ENCODE results near the gene OR13C4. TPM values are rescaled to one million over a fixed set of nuclear protein-coding genes. Genes with fewer than 3 reads are reported as not detected.
"Not testable (repeated sequence)": the region's sequence is repeated elsewhere in the genome, so short reads cannot be mapped to it uniquely, and the experiment has no call there.

The OR13C4 gene
- total and polyA plus RNA-seq, 9 donors = not detected

DNA sequence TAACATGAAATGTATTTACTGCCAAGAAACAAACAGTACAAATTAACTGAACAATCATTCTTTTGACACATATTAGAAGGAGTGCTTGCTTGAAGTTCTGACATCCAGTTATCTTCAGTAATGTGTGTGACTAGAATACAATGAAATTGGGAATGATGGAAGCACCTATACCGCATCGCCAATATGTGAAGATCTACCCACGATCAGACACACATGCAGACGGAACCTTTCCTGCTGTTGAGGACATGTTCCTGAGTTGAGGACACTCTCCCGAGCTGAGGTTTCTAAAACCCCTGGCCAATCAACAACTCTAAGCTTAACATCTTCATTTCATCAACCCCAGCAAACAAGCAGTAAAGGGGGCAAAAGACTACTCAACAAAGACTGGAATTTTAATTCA is 9.7 kb upstream of the OR13C4 start, which contains the start of gene OR13C3:
Gene OR13C3 (minus strand): TSS at position 101 of the 400 bp plus-strand sequence. CDS start 133 bp downstream, outside the sequence.
- no peaks in the 10 kb centered on the region for H3K4me1 ChIP-seq (ENCODE audit: control insufficient read depth, insufficient read depth, low read length)
- no peaks in the 10 kb centered on the region for H3K27me3 ChIP-seq (ENCODE audit: control insufficient read depth, insufficient read depth, low read length)
- H3K4me3 ChIP-seq (ENCODE audit: low read length) = no peak within 1 kb of the TSS
- DNase-seq = no peak
- H3K36me3 ChIP-seq (ENCODE audit: control insufficient read depth, insufficient read depth, low read length) = no peaks in the 10 kb centered on the region
- H3K27ac ChIP-seq (ENCODE audit: low read length) = no peak within 1 kb of the TSS
- no peaks in the 10 kb centered on the region for H3K9me3 ChIP-seq (replicated peaks; ENCODE audit: control insufficient read depth, low read depth, low read length)
- 100% methylated on average over 2 of the region's 5 CpGs for WGBS (ENCODE audit: insufficient coverage)

DNA sequence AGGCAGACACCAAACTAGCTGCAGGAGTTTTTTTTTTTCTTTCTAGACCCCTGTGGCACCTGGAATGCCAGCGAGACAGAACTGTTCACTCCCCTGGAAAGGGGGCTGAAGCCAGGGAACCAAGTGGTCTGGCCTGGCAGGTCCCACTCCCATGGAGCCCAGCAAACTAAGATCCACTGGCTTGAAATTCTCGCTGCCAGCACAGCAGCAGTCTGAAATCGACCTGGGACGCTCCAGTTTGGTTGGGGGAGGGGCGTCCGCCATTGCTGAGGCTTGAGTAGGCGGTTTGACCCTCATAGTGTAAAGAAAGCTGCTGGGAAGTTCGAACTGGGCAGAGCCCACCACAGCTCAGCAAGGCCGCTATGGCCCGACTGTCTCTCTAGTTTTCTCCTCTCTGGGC is 6.8 kb downstream of the OR13C4 start:
- H3K9me3 ChIP-seq (replicated peaks; ENCODE audit: control insufficient read depth, low read depth, low read length); H3K27me3 ChIP-seq (ENCODE audit: control insufficient read depth, insufficient read depth, low read length); H3K4me1 ChIP-seq (ENCODE audit: control insufficient read depth, insufficient read depth, low read length); DNase-seq; H3K27ac ChIP-seq (ENCODE audit: low read length); H3K4me3 ChIP-seq (ENCODE audit: low read length); H3K36me3 ChIP-seq (ENCODE audit: control insufficient read depth, insufficient read depth, low read length): not testable (repeated sequence)
- WGBS (ENCODE audit: insufficient coverage) = 90% methylated on average over 8 of the region's 10 CpGs

DNA sequence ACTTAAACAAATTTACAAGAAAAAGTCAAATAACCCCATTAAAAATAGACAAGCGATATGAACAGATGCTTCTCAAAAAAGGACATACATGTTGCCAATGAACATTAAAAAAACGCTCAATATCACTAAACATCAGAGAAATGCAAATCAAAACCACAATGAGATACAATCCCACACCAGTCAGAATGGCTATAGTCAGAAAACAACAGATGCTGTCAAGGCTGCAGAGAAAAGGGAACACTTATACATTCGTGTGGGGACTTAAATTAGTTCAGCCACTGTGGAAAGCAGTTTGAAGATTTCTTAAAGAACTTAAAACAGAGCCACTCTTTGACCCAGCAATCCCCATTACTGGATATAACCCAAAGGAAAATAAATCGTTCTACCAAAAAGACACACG is 12.1 kb downstream of the OR13C4 start:
- H3K4me3 ChIP-seq (ENCODE audit: low read length) = no peak overlapping the region
- WGBS (ENCODE audit: insufficient coverage) = no CpG with 5 or more reads among the region's 5 CpGs
- H3K9me3 ChIP-seq (replicated peaks; ENCODE audit: control insufficient read depth, low read depth, low read length) = no peaks in the 10 kb centered on the region
- DNase-seq = no peak
- no peak overlapping the region for H3K27ac ChIP-seq (ENCODE audit: low read length)
- no peaks in the 10 kb centered on the region for H3K36me3 ChIP-seq (ENCODE audit: control insufficient read depth, insufficient read depth, low read length)
- no peaks in the 10 kb centered on the region for H3K4me1 ChIP-seq (ENCODE audit: control insufficient read depth, insufficient read depth, low read length)
- H3K27me3 ChIP-seq (ENCODE audit: control insufficient read depth, insufficient read depth, low read length) = no peaks in the 10 kb centered on the region

DNA sequence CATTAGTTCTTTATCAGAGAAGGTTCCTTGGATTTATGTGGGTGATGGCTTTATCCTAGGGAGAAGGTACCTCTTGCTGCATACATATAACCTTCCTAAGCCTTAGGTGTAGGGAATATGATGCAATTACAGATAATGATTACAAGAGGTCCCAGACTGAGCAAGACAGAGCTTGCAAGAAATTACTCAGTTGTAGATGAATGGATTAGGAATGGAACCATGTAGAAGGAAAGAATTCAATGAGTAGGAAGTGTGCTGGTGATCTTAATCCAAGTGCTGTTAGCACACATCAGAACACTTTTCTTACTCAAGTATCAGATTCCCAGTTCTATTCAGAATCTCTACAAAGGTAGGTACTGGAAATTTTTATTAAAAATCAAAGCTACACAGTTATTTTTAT is 20.4 kb downstream of the OR13C4 start:
- Histone ChIP-seq H3K4me1 (ENCODE audit: control insufficient read depth, insufficient read depth, low read length) (no peaks in the 10 kb centered on the region), H3K4me3 (ENCODE audit: low read length) (no peak overlapping the region), H3K27ac (ENCODE audit: low read length) (no peak overlapping the region), H3K36me3 (ENCODE audit: control insufficient read depth, insufficient read depth, low read length) (no peaks in the 10 kb centered on the region), H3K27me3 (ENCODE audit: control insufficient read depth, insufficient read depth, low read length) (no peaks in the 10 kb centered on the region), H3K9me3 (replicated peaks; ENCODE audit: control insufficient read depth, low read depth, low read length) (no peaks in the 10 kb centered on the region)
- DNase-seq = no peak

DNA sequence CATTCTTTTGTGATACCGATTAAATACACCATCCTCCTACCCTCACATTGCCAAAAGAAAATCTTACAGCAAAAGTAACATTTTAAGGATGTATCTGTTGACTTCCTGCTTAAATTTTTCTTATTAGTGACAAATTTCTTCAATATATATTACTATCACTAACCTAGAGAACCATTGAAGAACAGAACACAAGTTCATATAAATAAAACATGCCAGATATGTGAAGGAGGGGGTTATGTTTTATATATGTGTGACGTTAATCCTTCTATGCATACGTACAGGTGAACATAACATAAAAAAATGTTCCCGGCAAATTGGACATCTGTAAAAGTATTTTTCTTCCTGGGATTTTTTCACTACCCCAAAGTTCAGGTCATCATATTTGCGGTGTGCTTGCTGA is 23.0 kb downstream of the OR13C4 start, which contains the start of gene OR13F1:
Gene OR13F1 (plus strand): TSS at position 301 of the 400 bp plus-strand sequence. CDS start 0 bp downstream, at position 301.
- WGBS (ENCODE audit: insufficient coverage) = 81% methylated on average over 3 of the region's 5 CpGs
- Histone ChIP-seq H3K4me1 (ENCODE audit: control insufficient read depth, insufficient read depth, low read length) (no peaks in the 10 kb centered on the region), H3K27ac (ENCODE audit: low read length) (no peak within 1 kb of the TSS), H3K9me3 (replicated peaks; ENCODE audit: control insufficient read depth, low read depth, low read length) (no peaks in the 10 kb centered on the region), H3K36me3 (ENCODE audit: control insufficient read depth, insufficient read depth, low read length) (no peaks in the 10 kb centered on the region), H3K4me3 (ENCODE audit: low read length) (no peak within 1 kb of the TSS), H3K27me3 (ENCODE audit: control insufficient read depth, insufficient read depth, low read length) (no peaks in the 10 kb centered on the region)
- no peak for DNase-seq

DNA sequence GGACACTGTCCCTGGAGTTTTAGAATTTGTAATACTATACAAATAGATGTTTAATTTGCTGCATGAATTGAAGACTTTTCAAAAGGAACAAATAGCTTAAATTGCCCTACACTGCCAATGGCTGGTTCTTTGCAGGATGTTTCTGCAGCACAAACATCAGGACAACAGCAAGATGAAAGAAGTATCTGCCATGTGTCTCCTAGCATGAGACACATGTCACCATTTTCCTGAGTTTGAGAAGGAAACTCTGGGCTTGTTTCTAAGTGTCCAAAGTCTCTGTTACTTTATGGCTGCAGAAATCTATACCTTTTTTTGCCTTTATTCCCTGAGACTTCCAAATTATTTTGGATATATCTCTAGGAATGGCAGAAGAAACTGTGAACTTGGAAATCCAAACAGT is 23.6 kb downstream of the OR13C4 start:
- DNase-seq = no peak

DNA sequence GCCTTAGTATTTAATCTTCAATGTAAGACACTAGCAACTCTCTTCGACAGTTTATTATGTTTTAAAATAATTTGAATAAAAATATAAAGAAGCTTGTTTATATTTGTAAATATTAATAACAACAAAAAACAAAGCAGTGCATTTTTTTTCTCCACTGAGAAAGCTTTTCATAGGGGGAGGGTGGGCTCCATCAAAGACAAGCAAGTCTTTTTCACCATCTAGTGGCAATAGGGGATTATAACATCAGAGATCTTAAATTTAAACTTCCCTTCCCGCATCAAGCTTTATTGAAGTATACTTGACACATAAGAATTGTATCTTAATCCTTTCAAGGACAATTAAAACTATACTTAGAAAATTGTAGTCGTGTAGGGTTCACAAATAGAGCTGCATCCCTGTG is 32.2 kb downstream of the OR13C4 start:
- H3K27me3 ChIP-seq (ENCODE audit: control insufficient read depth, insufficient read depth, low read length) = no peaks in the 10 kb centered on the region
- H3K36me3 ChIP-seq (ENCODE audit: control insufficient read depth, insufficient read depth, low read length) = no peaks in the 10 kb centered on the region
- no CpG with 5 or more reads among the region's 3 CpGs for WGBS (ENCODE audit: insufficient coverage)
- DNase-seq = peak; percentile 30
- H3K4me3 ChIP-seq (ENCODE audit: low read length) = no peak overlapping the region
- no peak overlapping the region for H3K27ac ChIP-seq (ENCODE audit: low read length)
- H3K4me1 ChIP-seq (ENCODE audit: control insufficient read depth, insufficient read depth, low read length) = no peaks in the 10 kb centered on the region
- no peaks in the 10 kb centered on the region for H3K9me3 ChIP-seq (replicated peaks; ENCODE audit: control insufficient read depth, low read depth, low read length)

More for the DNA sequence above, 23.6 kb downstream of the OR13C4 start:
- no peak overlapping the region for H3K4me3 ChIP-seq (ENCODE audit: low read length)
- H3K9me3 ChIP-seq (replicated peaks; ENCODE audit: control insufficient read depth, low read depth, low read length) = no peaks in the 10 kb centered on the region
- H3K27me3 ChIP-seq (ENCODE audit: control insufficient read depth, insufficient read depth, low read length) = no peaks in the 10 kb centered on the region
- no peaks in the 10 kb centered on the region for H3K36me3 ChIP-seq (ENCODE audit: control insufficient read depth, insufficient read depth, low read length)
- H3K27ac ChIP-seq (ENCODE audit: low read length) = no peak overlapping the region
- no peaks in the 10 kb centered on the region for H3K4me1 ChIP-seq (ENCODE audit: control insufficient read depth, insufficient read depth, low read length)

DNA sequence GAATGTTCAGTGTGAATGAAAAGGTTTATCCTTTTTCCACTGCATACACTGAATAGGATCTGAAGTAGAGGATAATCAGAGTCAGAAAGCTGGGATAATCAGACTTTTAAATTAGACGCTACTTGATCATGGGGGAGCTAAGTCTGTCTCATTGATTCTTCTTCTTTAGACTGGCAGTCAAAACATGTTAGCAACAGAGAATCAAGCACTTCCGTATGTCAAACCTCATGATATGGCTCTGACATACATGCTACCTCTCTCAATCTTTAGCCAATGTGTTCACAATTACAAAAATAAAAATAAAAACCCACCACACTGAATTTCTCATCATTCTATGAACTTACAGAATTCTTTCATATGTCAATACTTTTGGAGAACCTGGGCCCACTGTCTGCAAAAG is 42.0 kb downstream of the OR13C4 start:
- no peak for DNase-seq

DNA sequence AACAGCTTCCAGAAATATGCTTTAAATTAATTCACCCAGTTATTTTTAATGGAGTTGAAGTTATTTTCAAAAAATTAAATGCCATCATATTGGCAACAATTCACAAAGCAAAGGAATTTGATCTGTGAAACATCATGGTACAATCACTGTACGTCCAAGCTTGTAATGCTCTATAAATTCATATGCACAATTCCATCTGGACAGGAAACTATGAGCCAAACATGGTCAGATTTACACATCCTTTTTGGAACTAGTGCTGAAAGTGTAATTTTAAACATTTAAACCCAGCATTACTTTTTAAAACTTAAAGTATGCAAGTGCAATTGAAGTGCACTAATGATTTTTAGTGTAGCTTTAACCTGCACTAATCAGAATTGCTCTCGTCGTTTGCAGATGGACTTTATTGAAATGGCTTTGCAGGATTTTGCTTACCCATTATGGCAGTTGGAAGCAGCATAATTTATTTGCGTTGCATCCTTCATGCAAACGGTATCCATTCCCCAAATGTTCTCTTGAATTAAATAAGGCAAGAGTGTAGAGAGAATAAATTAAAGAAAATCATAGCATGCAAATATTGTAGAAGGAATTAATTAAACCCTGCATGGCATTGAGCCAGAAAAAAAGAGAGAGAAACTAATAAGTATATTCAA is 44.0 kb downstream of the OR13C4 start:
- Histone ChIP-seq H3K27me3 (ENCODE audit: control insufficient read depth, insufficient read depth, low read length) (no peaks in the 10 kb centered on the region), H3K27ac (ENCODE audit: low read length) (no peak overlapping the region), H3K36me3 (ENCODE audit: control insufficient read depth, insufficient read depth, low read length) (no peaks in the 10 kb centered on the region), H3K4me3 (ENCODE audit: low read length) (no peak overlapping the region), H3K4me1 (ENCODE audit: control insufficient read depth, insufficient read depth, low read length) (no peaks in the 10 kb centered on the region), H3K9me3 (replicated peaks; ENCODE audit: control insufficient read depth, low read depth, low read length) (no peaks in the 10 kb centered on the region)
- peak; percentile 27 for DNase-seq
- no CpG with 5 or more reads among the region's 5 CpGs for WGBS (ENCODE audit: insufficient coverage)

More for the DNA sequence above, 42.0 kb downstream of the OR13C4 start:
- no peaks in the 10 kb centered on the region for H3K27me3 ChIP-seq (ENCODE audit: control insufficient read depth, insufficient read depth, low read length)
- no peak overlapping the region for H3K27ac ChIP-seq (ENCODE audit: low read length)
- H3K4me3 ChIP-seq (ENCODE audit: low read length) = no peak overlapping the region
- no peaks in the 10 kb centered on the region for H3K4me1 ChIP-seq (ENCODE audit: control insufficient read depth, insufficient read depth, low read length)
- no peaks in the 10 kb centered on the region for H3K9me3 ChIP-seq (replicated peaks; ENCODE audit: control insufficient read depth, low read depth, low read length)
- WGBS (ENCODE audit: insufficient coverage) = 92% methylated on average over 2 of the region's 2 CpGs
- no peaks in the 10 kb centered on the region for H3K36me3 ChIP-seq (ENCODE audit: control insufficient read depth, insufficient read depth, low read length)
